H1 (cell line): ENCODE data around the gene CPZ. TPM values are rescaled to one million over a fixed set of nuclear protein-coding genes. Genes with fewer than 3 reads are reported as not detected.

Experiments
- CTCF ChIA-PET: fragments of 300-600 bp; sonication (Branson Sonifier 250); formaldehyde crosslinking; loops from one replicate; lab custom pipeline; 2021; ENCODE audit not compliant: partially characterized antibody; lab: Charles Lee
- POLR2A ChIA-PET: fragments of 300-600 bp; sonication (Branson Sonifier 250); formaldehyde crosslinking; loops from one replicate; lab custom pipeline; 2021; ENCODE audit warnings: inconsistent platforms; ENCODE audit not compliant: partially characterized antibody; lab: Charles Lee
- DNase-seq, 2 experiments: peaks; one replicate each; pipeline versions ENCODE4 v3.0.0 to v3.0.0-alpha.2; 2010 to 2022; ENCODE audit warnings: low spot score in 2 of 2, low read depth in 1 of 2, mixed read lengths in 1 of 2
- FAIRE-seq: peaks from 2 replicates; lab custom pipeline; 2011; peaks lifted over from hg19 to GRCh38; lab: Jason Lieb, UNC
- H2AFZ ChIP-seq: 2 replicates; pipeline ENCODE4 v1.8.1; 2012; ENCODE audit warnings: low read length, inconsistent platforms
- H2AK5ac ChIP-seq: 2 replicates; pipeline ENCODE4 v1.6.1; 2013; ENCODE audit warnings: low read depth, low read length
- H2BK120ac ChIP-seq: replicated peaks from 2 replicates; pipeline ENCODE3; 2013; ENCODE audit warnings: low read depth, low read length, inconsistent platforms
- H2BK12ac ChIP-seq: 2 replicates; pipeline ENCODE4 v1.6.1; 2013; ENCODE audit warnings: low read depth, low read length
- H2BK15ac ChIP-seq: 2 replicates; pipeline ENCODE4 v1.6.1; 2013; ENCODE audit warnings: low read length
- H2BK20ac ChIP-seq: 2 replicates; pipeline ENCODE4 v1.6.1; 2013; ENCODE audit warnings: low read length
- H2BK5ac ChIP-seq: 2 replicates; pipeline ENCODE4 v1.6.1; 2013; ENCODE audit warnings: low read depth, low read length
- H3K14ac ChIP-seq: 2 replicates; pipeline ENCODE4 v1.6.1; 2013; ENCODE audit warnings: inconsistent platforms; ENCODE audit not compliant: insufficient read length
- H3K18ac ChIP-seq: 2 replicates; pipeline ENCODE4 v1.6.1; 2013; ENCODE audit warnings: low read length; ENCODE audit errors: extremely low read depth
- H3K23ac ChIP-seq: 2 replicates; pipeline ENCODE4 v1.6.1; 2013; ENCODE audit warnings: inconsistent platforms; ENCODE audit not compliant: insufficient read length
- H3K23me2 ChIP-seq: 2 replicates; pipeline ENCODE4 v1.6.1; 2013; ENCODE audit warnings: low read depth, low read length
- H3K27ac ChIP-seq: 2 replicates; pipeline ENCODE4 v1.6.1; 2011; ENCODE audit warnings: low read depth, low read length, inconsistent platforms
- H3K27me3 ChIP-seq, 4 experiments: replicated peaks in 1 of 4; 1 replicate in 1 of 4; 2 replicates in 3 of 4; pipeline versions ENCODE4 v1.6.1 to v1.8.1; 2011 to 2013; ENCODE audit warnings: low read length in 3 of 4, mild to moderate bottlenecking in 3 of 4, inconsistent platforms in 2 of 4, mixed read lengths in 2 of 4, moderate library complexity in 1 of 4; ENCODE audit not compliant: control insufficient read depth in 3 of 4, insufficient read depth in 3 of 4; ENCODE audit errors: extremely low read depth in 1 of 4
- H3K36me3 ChIP-seq, 4 experiments: 2 replicates each; pipeline versions ENCODE4 v1.6.1 to v1.8.1; 2011 to 2013; ENCODE audit warnings: mild to moderate bottlenecking in 4 of 4, low read length in 3 of 4, moderate library complexity in 2 of 4, control low read depth in 1 of 4, inconsistent platforms in 1 of 4; ENCODE audit not compliant: insufficient read depth in 4 of 4, control insufficient read depth in 2 of 4
- H3K4ac ChIP-seq: replicated peaks from 2 replicates; pipeline ENCODE3; 2013; ENCODE audit warnings: low read length, low read depth, mixed read lengths, inconsistent platforms; ENCODE audit not compliant: insufficient read length
- H3K4me1 ChIP-seq, 4 experiments: replicated peaks in 1 of 4; 1 replicate in 1 of 4; 2 replicates in 3 of 4; pipeline versions ENCODE4 v1.6.1 to v1.8.1; 2011 to 2013; ENCODE audit warnings: low read length in 3 of 4, inconsistent platforms in 2 of 4, mixed read lengths in 1 of 4; ENCODE audit not compliant: insufficient read depth in 4 of 4, control insufficient read depth in 3 of 4
- H3K4me2 ChIP-seq, 2 experiments: 2 replicates each; pipeline versions ENCODE4 v1.6.1 to v1.8.1; 2011 to 2013; ENCODE audit warnings: low read depth in 2 of 2, low read length in 2 of 2, control low read depth in 1 of 2, inconsistent platforms in 1 of 2, mild to moderate bottlenecking in 1 of 2; ENCODE audit not compliant: insufficient read depth in 1 of 2
- H3K4me3 ChIP-seq, 4 experiments: fragments of 200-600, 300-600 bp in 1 of 4; sonication (generic), shearing (Covaris generic), sonication (Bioruptor Twin) in 1 of 4; 2 replicates each; pipeline versions ENCODE4 v1.5.1 to v1.8.1; 2011 to 2016; ENCODE audit warnings: low read length in 4 of 4, low read depth in 3 of 4, control low read depth in 2 of 4, inconsistent platforms in 2 of 4, mild to moderate bottlenecking in 2 of 4, mixed read lengths in 1 of 4, moderate library complexity in 1 of 4; ENCODE audit not compliant: insufficient read depth in 2 of 4; ENCODE audit errors: extremely low read depth in 1 of 4
- H3K56ac ChIP-seq: replicated peaks from 2 replicates; pipeline ENCODE3; 2013; ENCODE audit warnings: low read depth, mild to moderate bottlenecking, mixed read lengths, low read length, inconsistent platforms; ENCODE audit not compliant: insufficient read length
- H3K79me1 ChIP-seq: 2 replicates; pipeline ENCODE4 v1.6.1; 2013; ENCODE audit warnings: low read depth, low read length, control low read depth
- H3K79me2 ChIP-seq, 2 experiments: 2 replicates each; pipeline versions ENCODE4 v1.6.1 to v1.8.1; 2012 to 2013; ENCODE audit warnings: low read length in 2 of 2, mild to moderate bottlenecking in 2 of 2, inconsistent platforms in 1 of 2; ENCODE audit not compliant: insufficient read depth in 2 of 2, control insufficient read depth in 1 of 2
- H3K9ac ChIP-seq, 4 experiments: replicated peaks in 1 of 4; 1 replicate in 1 of 4; 2 replicates in 3 of 4; pipeline versions ENCODE4 v1.6.1 to v1.8.1; 2011 to 2013; ENCODE audit warnings: low read depth in 3 of 4, low read length in 3 of 4, control low read depth in 2 of 4, mild to moderate bottlenecking in 2 of 4, moderate library complexity in 2 of 4, inconsistent platforms in 1 of 4; ENCODE audit errors: extremely low read depth in 1 of 4
- H3K9me3 ChIP-seq, 2 experiments: 2 replicates each; pipeline versions ENCODE4 v1.6.1 to v1.8.1; 2012 to 2013; ENCODE audit warnings: mild to moderate bottlenecking in 2 of 2, moderate library complexity in 2 of 2, control low read depth in 1 of 2, inconsistent platforms in 1 of 2, low read depth in 1 of 2, low read length in 1 of 2, mixed read lengths in 1 of 2; ENCODE audit not compliant: insufficient read depth in 2 of 2
- H4K20me1 ChIP-seq, 2 experiments: replicated peaks in 1 of 2; 2 replicates each; pipeline versions ENCODE3 to v1.8.1; 2011 to 2013; ENCODE audit warnings: inconsistent platforms in 2 of 2, low read length in 2 of 2, mild to moderate bottlenecking in 1 of 2; ENCODE audit not compliant: insufficient read depth in 2 of 2, control insufficient read depth in 1 of 2
- H4K5ac ChIP-seq: 2 replicates; pipeline ENCODE4 v1.6.1; 2013; ENCODE audit warnings: low read length, low read depth, mixed read lengths, inconsistent platforms; ENCODE audit not compliant: insufficient read length
- H4K8ac ChIP-seq: 2 replicates; pipeline ENCODE4 v1.8.0; 2013; ENCODE audit warnings: mild to moderate bottlenecking, moderate library complexity, low read length, inconsistent platforms; ENCODE audit not compliant: insufficient read depth; ENCODE audit errors: extremely low read depth
- H4K91ac ChIP-seq: replicated peaks from 2 replicates; pipeline ENCODE3; 2013; ENCODE audit warnings: low read length, mixed read lengths, inconsistent platforms; ENCODE audit not compliant: insufficient read length
- RAD21 ChIP-seq, 2 experiments: IDR thresholded peaks in 1 of 2; conservative IDR thresholded peaks in 1 of 2; 2 replicates each; pipeline ENCODE4 v1.6.1; 2011; ENCODE audit warnings: low read depth in 2 of 2, low read length in 2 of 2, improper control_type of control experiment in 1 of 2, inconsistent platforms in 1 of 2, mild to moderate bottlenecking in 1 of 2, moderate library complexity in 1 of 2
- TCF12 ChIP-seq: IDR thresholded peaks from 2 replicates; pipeline ENCODE4 v1.6.1; 2011; ENCODE audit warnings: low read depth, mild to moderate bottlenecking, low read length
- TEAD4 ChIP-seq: IDR thresholded peaks from 2 replicates; pipeline ENCODE4 v1.6.1; 2012; ENCODE audit warnings: low read depth, low read length, inconsistent platforms, mixed read lengths
- WGBS, 2 experiments: shearing (Covaris generic) in 1 of 2; methylation state at CpG; one replicate each; pipeline versions ENCODE4 v1.1.6 to v1.1.7; 2013 to 2015; ENCODE audit warnings: low lambda C conversion rate in 2 of 2, mixed read lengths in 2 of 2, inconsistent platforms in 1 of 2, low coverage in 1 of 2, missing lambda C conversion rate in 1 of 2; ENCODE audit not compliant: insufficient replicate concordance in 2 of 2, insufficient coverage in 1 of 2, insufficient read length in 1 of 2; ENCODE audit errors: extremely low coverage in 1 of 2, missing lambda C conversion rate in 1 of 2; 5-methylcytosine and 5-hydroxymethylcytosine counted together
- polyA plus RNA-seq, 7 experiments: library from polyadenylated mRNA; depleted of rRNA in 3 of 7; stranded (reverse) in 5 of 7; unstranded in 2 of 7; fragments of >200 nt in 5 of 7; fragments of 200-250 nt in 2 of 7; gene quantifications; 1 replicate in 5 of 7; 2 replicates in 1 of 7; 4 replicates in 1 of 7; pipeline versions ENCODE4 v1.2.1 to v1.2.3, GENCODE V29; 2011 to 2013; ENCODE audit warnings: missing spikeins in 2 of 7, mixed read lengths in 2 of 7
- total RNA-seq: library from RNA; stranded (reverse); fragmentation: NEBNext Ultra II Directional; extraction: Animal tissue kit (Norgen Biotek cat#: 25700); gene quantifications from 2 replicates; pipeline ENCODE4 v1.2.1, GENCODE V29; 2021
- TF ChIP-seq, protein P1 (sequence below), 3 experiments: IDR thresholded peaks; 1 replicate in 2 of 3; 2 replicates in 1 of 3; pipeline versions ENCODE4 v1.5.1 to v1.6.1; 2011; ENCODE audit warnings: low read length in 3 of 3, mild to moderate bottlenecking in 3 of 3, inconsistent platforms in 2 of 3, low read depth in 1 of 3, moderate library complexity in 1 of 3; ENCODE audit not compliant: insufficient read depth in 1 of 3; ENCODE audit errors: control extremely low read depth in 1 of 3
- TF ChIP-seq, protein P2 (sequence below): IDR thresholded peaks from 2 replicates; pipeline ENCODE4 v1.6.1; 2012; ENCODE audit warnings: inconsistent platforms
- TF ChIP-seq, protein P3 (sequence below): IDR thresholded peaks from 2 replicates; pipeline ENCODE4 v1.6.1; 2012; ENCODE audit warnings: inconsistent platforms

CPZ gene
- total and polyA plus RNA-seq, 2 of the 8 experiments (the other 6 are each of a cell fraction or from before 2014, with no cell fraction given): 28.8 to 40.7 TPM

DNA sequence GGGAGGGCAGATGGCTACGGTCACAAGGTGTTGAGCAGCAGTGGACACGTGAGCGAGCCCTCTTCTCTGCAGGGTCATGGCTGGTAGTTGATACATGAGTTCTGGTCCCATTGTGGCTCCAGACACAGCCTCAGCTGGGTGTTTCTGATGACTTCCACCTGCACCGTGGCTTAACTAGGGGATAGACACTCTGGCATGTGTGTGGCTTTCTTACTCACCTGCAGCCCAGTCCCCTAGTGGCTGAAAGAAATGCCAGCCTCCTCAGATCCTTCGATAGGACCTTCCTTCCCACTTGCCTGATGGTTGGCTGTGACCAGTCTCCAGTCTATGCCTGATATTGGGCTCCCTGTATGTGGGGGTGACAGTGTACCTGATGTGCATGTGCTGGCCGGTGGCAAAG lies 7.4 kb upstream of the CPZ start:
- Histone ChIP-seq H3K4me2 (no peak overlapping the region), H2AFZ (no peak overlapping the region), H4K8ac (no peak overlapping the region), H4K91ac (peak overlapping the region; percentile 0), H2BK15ac (peak overlapping the region; percentile 88; the same call in 1 of the 2 replicates), H3K23me2 (peaks cover 8% of the 10 kb centered on the region; the same call in 1 of the 2 replicates), H4K5ac (no peak overlapping the region), H2BK120ac (no peak overlapping the region), H2BK12ac (peak overlapping the region; percentile 71; the same call in 1 of the 2 replicates), H3K9ac (no peak overlapping the region), H3K27me3 (peaks cover 3 to 16% (median 15%) of the 10 kb centered on the region in 4 experiments), H3K18ac (no peak overlapping the region), H3K79me2 (no peaks in the 10 kb centered on the region), H3K4ac (peak overlapping the region; percentile 71), H3K4me3 (no peak overlapping the region), H3K4me1 (peaks cover 0 to 15% (median 11%) of the 10 kb centered on the region in 4 experiments; a peak in 6 of 7 replicates), H3K36me3 (no peaks in the 10 kb centered on the region), H3K27ac (no peak overlapping the region), H3K56ac (no peak overlapping the region), H3K14ac (no peak overlapping the region), H2BK20ac (peak overlapping the region; percentile 84; the same call in 1 of the 2 replicates), H2AK5ac (no peak overlapping the region), H3K9me3 (no peaks in the 10 kb centered on the region), H3K23ac (no peak overlapping the region), H2BK5ac (no peak overlapping the region), H4K20me1 (peaks cover 1 to 6% of the 10 kb centered on the region in 2 experiments), H3K79me1 (no peaks in the 10 kb centered on the region)
- ChIA-PET CTCF (interaction anchor here (0.6 to 8.8 kb wide), 15 partner anchors 10 to 115 kb away, joined by 3 to 66 read pairs (median 4); no protein-coding TSS in a partner anchor), POLR2A (no interaction called here)
- WGBS, 2 experiments: 71% methylated on average over 6 of the region's 6 CpGs; no CpG with 5 or more reads in 1 of the 2 experiments
- DNase-seq: no peak
- TF ChIP-seq, protein P1, sequence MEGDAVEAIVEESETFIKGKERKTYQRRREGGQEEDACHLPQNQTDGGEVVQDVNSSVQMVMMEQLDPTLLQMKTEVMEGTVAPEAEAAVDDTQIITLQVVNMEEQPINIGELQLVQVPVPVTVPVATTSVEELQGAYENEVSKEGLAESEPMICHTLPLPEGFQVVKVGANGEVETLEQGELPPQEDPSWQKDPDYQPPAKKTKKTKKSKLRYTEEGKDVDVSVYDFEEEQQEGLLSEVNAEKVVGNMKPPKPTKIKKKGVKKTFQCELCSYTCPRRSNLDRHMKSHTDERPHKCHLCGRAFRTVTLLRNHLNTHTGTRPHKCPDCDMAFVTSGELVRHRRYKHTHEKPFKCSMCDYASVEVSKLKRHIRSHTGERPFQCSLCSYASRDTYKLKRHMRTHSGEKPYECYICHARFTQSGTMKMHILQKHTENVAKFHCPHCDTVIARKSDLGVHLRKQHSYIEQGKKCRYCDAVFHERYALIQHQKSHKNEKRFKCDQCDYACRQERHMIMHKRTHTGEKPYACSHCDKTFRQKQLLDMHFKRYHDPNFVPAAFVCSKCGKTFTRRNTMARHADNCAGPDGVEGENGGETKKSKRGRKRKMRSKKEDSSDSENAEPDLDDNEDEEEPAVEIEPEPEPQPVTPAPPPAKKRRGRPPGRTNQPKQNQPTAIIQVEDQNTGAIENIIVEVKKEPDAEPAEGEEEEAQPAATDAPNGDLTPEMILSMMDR (IDR thresholded peaks at IDR 0.05; ENCODE audit: control extremely low read depth in 1 of 3, insufficient read depth in 1 of 3, low read depth in 1 of 3, low read length in 3 of 3): peak in 2 of 3 experiments; percentile 49 to 78; a peak in 3 of 4 replicates
- TF ChIP-seq, protein P2, sequence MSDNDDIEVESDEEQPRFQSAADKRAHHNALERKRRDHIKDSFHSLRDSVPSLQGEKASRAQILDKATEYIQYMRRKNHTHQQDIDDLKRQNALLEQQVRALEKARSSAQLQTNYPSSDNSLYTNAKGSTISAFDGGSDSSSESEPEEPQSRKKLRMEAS: peak; percentile 45; the same call in 1 of the 2 replicates
- TF ChIP-seq, protein P3, sequence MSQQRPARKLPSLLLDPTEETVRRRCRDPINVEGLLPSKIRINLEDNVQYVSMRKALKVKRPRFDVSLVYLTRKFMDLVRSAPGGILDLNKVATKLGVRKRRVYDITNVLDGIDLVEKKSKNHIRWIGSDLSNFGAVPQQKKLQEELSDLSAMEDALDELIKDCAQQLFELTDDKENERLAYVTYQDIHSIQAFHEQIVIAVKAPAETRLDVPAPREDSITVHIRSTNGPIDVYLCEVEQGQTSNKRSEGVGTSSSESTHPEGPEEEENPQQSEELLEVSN: no peak
- no peak for TF ChIP-seq TCF12
- 0 out of 2 replicates have a peak, but pooled peaks have one; percentile 33 for TF ChIP-seq TEAD4
- TF ChIP-seq RAD21 (IDR thresholded peaks at IDR 0.05 in 1 of 2, conservative IDR thresholded peaks at IDR 0.05 in 1 of 2; ENCODE audit: low read depth in 2 of 2, low read length in 2 of 2): peak; percentile 46 to 61
- peak; percentile 19 for FAIRE-seq
